Astrocyte (in vitro differentiated cells and primary cell): ENCODE data around the gene ATP13A2. TPM values are rescaled to one million over a fixed set of nuclear protein-coding genes. Genes with fewer than 3 reads are reported as not detected.

ENCODE experiments used
- DNase-seq: peaks from one replicate; pipeline ENCODE4 v3.0.0-alpha.2; 2010; ENCODE audit warnings: low read depth
- FAIRE-seq: peaks from 2 replicates; lab custom pipeline; 2011; peaks lifted over from hg19 to GRCh38; lab: Jason Lieb, UNC
- H2AFZ ChIP-seq: 2 replicates; pipeline ENCODE4 v1.6.0; 2012; ENCODE audit warnings: low read depth, low read length, inconsistent platforms
- H3K27ac ChIP-seq: 2 replicates; pipeline ENCODE4 v1.5.1; 2011; ENCODE audit warnings: low read depth, low read length, inconsistent platforms
- H3K27me3 ChIP-seq: 2 replicates; pipeline ENCODE4 v1.6.0; 2011; ENCODE audit warnings: low read length, inconsistent platforms; ENCODE audit not compliant: insufficient read depth
- H3K36me3 ChIP-seq: 2 replicates; pipeline ENCODE4 v1.5.1; 2011; ENCODE audit warnings: low read length, inconsistent platforms; ENCODE audit not compliant: insufficient read depth
- H3K4me1 ChIP-seq: 2 replicates; pipeline ENCODE4 v1.5.1; 2011; ENCODE audit warnings: low read length, inconsistent platforms; ENCODE audit not compliant: insufficient read depth
- H3K4me2 ChIP-seq: 2 replicates; pipeline ENCODE4 v1.6.0; 2012; ENCODE audit warnings: low read length, inconsistent platforms
- H3K4me3 ChIP-seq: 2 replicates; pipeline ENCODE4 v1.5.1; 2011; ENCODE audit warnings: low read depth, mild to moderate bottlenecking, low read length, inconsistent platforms; ENCODE audit not compliant: insufficient read depth
- H3K79me2 ChIP-seq: 2 replicates; pipeline ENCODE4 v1.6.0; 2012; ENCODE audit warnings: mild to moderate bottlenecking, low read length, inconsistent platforms; ENCODE audit not compliant: insufficient read depth
- H3K9ac ChIP-seq: 2 replicates; pipeline ENCODE4 v1.6.0; 2012; ENCODE audit warnings: mild to moderate bottlenecking, low read length, inconsistent platforms
- H3K9me3 ChIP-seq: 2 replicates; pipeline ENCODE4 v1.5.1; 2012; ENCODE audit warnings: low read depth, mild to moderate bottlenecking, low read length, inconsistent platforms; ENCODE audit not compliant: insufficient read depth
- H4K20me1 ChIP-seq: 2 replicates; pipeline ENCODE4 v1.6.0; 2012; ENCODE audit warnings: low read length, inconsistent platforms; ENCODE audit not compliant: insufficient read depth
- H3K27ac Mint-ChIP-seq: one replicate; pipeline ENCODE4 v1.8.0; 2021; ENCODE audit warnings: mild to moderate bottlenecking, mixed read lengths; ENCODE audit not compliant: unreplicated experiment
- H3K27me3 Mint-ChIP-seq: one replicate; pipeline ENCODE4 v1.8.0; 2021; ENCODE audit warnings: low read depth, mixed read lengths; ENCODE audit not compliant: unreplicated experiment
- H3K36me3 Mint-ChIP-seq: one replicate; pipeline ENCODE4 v1.8.0; 2021; ENCODE audit warnings: low read depth, mixed read lengths; ENCODE audit not compliant: unreplicated experiment
- H3K4me1 Mint-ChIP-seq: one replicate; pipeline ENCODE4 v1.8.0; 2021; ENCODE audit warnings: low read depth, mixed read lengths; ENCODE audit not compliant: unreplicated experiment
- H3K4me3 Mint-ChIP-seq: one replicate; pipeline ENCODE4 v1.8.0; 2021; ENCODE audit warnings: mild to moderate bottlenecking, moderate library complexity, mixed read lengths; ENCODE audit not compliant: unreplicated experiment
- H3K9me3 Mint-ChIP-seq: one replicate; pipeline ENCODE4 v1.8.0; 2021; ENCODE audit warnings: mild to moderate bottlenecking, mixed read lengths; ENCODE audit not compliant: unreplicated experiment
- CTCF ChIP-seq: IDR thresholded peaks from 2 replicates; pipeline ENCODE4 v1.5.1; 2011; ENCODE audit warnings: low read depth, mild to moderate bottlenecking, inconsistent platforms, low read length, moderate library complexity; ENCODE audit not compliant: insufficient read depth
- EZH2 ChIP-seq: IDR thresholded peaks from 2 replicates; pipeline ENCODE4 v1.6.1; 2012; ENCODE audit warnings: mild to moderate bottlenecking, low read length, inconsistent platforms; ENCODE audit not compliant: insufficient read depth
- total RNA-seq: library from RNA; stranded (reverse); gene quantifications from 2 replicates; pipeline ENCODE4 v1.2.1, GENCODE V29; 2021

The ATP13A2 gene
- total RNA-seq, 1 donor from 2014 or later, result 67.8 TPM

GRCh38 chr1:17012775-17013490 lies 1.2 kb upstream of the ATP13A2 start:
- Histone ChIP-seq H3K9ac (no peak overlapping the region), H3K79me2 (peaks cover 32% of the 10 kb centered on the region), H3K4me1 (peaks cover 47% of the 10 kb centered on the region), H3K27ac (no peak overlapping the region), H4K20me1 (peaks cover 29% of the 10 kb centered on the region), H3K4me2 (peak overlapping the region; percentile 60), H3K27me3 (no peaks in the 10 kb centered on the region), H2AFZ (peak overlapping the region; percentile 39), H3K4me3 (no peak overlapping the region), H3K36me3 (no peaks in the 10 kb centered on the region), H3K9me3 (no peaks in the 10 kb centered on the region)
- H3K36me3 Mint-ChIP-seq, result no peaks in the 10 kb centered on the region
- peak overlapping the region; percentile 34 for H3K27ac Mint-ChIP-seq
- TF ChIP-seq CTCF (no peak), EZH2 (no peak)
- H3K9me3 Mint-ChIP-seq, result no peaks in the 10 kb centered on the region
- peak overlapping the region; percentile 85 for H3K4me3 Mint-ChIP-seq
- no peak for FAIRE-seq
- DNase-seq, result peak; percentile 35
- H3K27me3 Mint-ChIP-seq, result no peaks in the 10 kb centered on the region
- H3K4me1 Mint-ChIP-seq, result peaks cover 30% of the 10 kb centered on the region

- DNase-seq (no peak), FAIRE-seq (no peak)
- peaks cover 41% of the 10 kb centered on the region for H4K20me1 ChIP-seq
- H3K4me1 Mint-ChIP-seq, result peaks cover 26% of the 10 kb centered on the region
- no peaks in the 10 kb centered on the region for H3K36me3 ChIP-seq
- no peaks in the 10 kb centered on the region for H3K9me3 Mint-ChIP-seq
- H3K79me2 ChIP-seq, result peaks cover 35% of the 10 kb centered on the region
- no peaks in the 10 kb centered on the region for H3K27me3 ChIP-seq
- H3K27me3 Mint-ChIP-seq, result no peaks in the 10 kb centered on the region
- peak overlapping the region; percentile 73 for H3K9ac ChIP-seq
- H3K9me3 ChIP-seq, result no peaks in the 10 kb centered on the region
- H2AFZ ChIP-seq, result peak overlapping the region; percentile 71
- peaks cover 42% of the 10 kb centered on the region for H3K4me1 ChIP-seq
- no peak overlapping the region for H3K27ac Mint-ChIP-seq
- TF ChIP-seq EZH2, result no peak
- no peak for TF ChIP-seq CTCF
- H3K4me3 ChIP-seq, result peak overlapping the region; percentile 76
- peak overlapping the region; percentile 89 for H3K4me3 Mint-ChIP-seq
- no peak overlapping the region for H3K27ac ChIP-seq
- H3K4me2 ChIP-seq, result peak overlapping the region; percentile 95
- no peaks in the 10 kb centered on the region for H3K36me3 Mint-ChIP-seq
Observed at GRCh38 chr1:17011092-17011438, 663 bp downstream of the ATP13A2 start.

GRCh38 chr1:17009706-17010105 lies 2.0 kb downstream of the ATP13A2 start:
- H3K36me3 ChIP-seq, result peaks cover 2% of the 10 kb centered on the region

More at GRCh38 chr1:17009706-17010105, 2.0 kb downstream of the ATP13A2 start:
- H3K4me3 ChIP-seq, result no peak overlapping the region
- Mint-ChIP-seq H3K27me3 (no peaks in the 10 kb centered on the region), H3K27ac (peak overlapping the region; percentile 31), H3K9me3 (no peaks in the 10 kb centered on the region), H3K4me1 (peaks cover 19% of the 10 kb centered on the region), H3K4me3 (peak overlapping the region; percentile 41), H3K36me3 (no peaks in the 10 kb centered on the region)
- peak overlapping the region; percentile 33 for H3K4me2 ChIP-seq
- no peak overlapping the region for H3K27ac ChIP-seq
- H3K27me3 ChIP-seq, result no peaks in the 10 kb centered on the region
- DNase-seq (no peak), FAIRE-seq (no peak)
- peaks cover 44% of the 10 kb centered on the region for H4K20me1 ChIP-seq
- no peak overlapping the region for H2AFZ ChIP-seq
- no peak overlapping the region for H3K9ac ChIP-seq
- no peaks in the 10 kb centered on the region for H3K9me3 ChIP-seq
- H3K79me2 ChIP-seq, result peaks cover 35% of the 10 kb centered on the region
- TF ChIP-seq EZH2, result no peak
- TF ChIP-seq CTCF, result no peak
- peaks cover 40% of the 10 kb centered on the region for H3K4me1 ChIP-seq
